ENCODE measurements around the gene CLDN11.

The CLDN11 gene

GRCh38 chr3:170441412-170441811 lies 22.7 kb downstream of the CLDN11 start:
- no peaks in the 10 kb centered on the region for H3K36me3 ChIP-seq (ENCODE audit: control insufficient read depth in 1 of 2, insufficient read depth in 2 of 2, low read length in 2 of 2)
- H3K9me3 ChIP-seq (ENCODE audit: control insufficient read depth in 1 of 2, low read length in 2 of 2) = no peaks in the 10 kb centered on the region
- no peaks in the 10 kb centered on the region for H3K27me3 ChIP-seq (ENCODE audit: control insufficient read depth in 1 of 2, insufficient read depth in 2 of 2, low read length in 2 of 2)
- no peak overlapping the region for H3K9ac ChIP-seq (ENCODE audit: low read depth in 1 of 2, low read length in 2 of 2)
- H3K4me3 ChIP-seq (ENCODE audit: low read depth in 1 of 2, low read length in 2 of 2) = no peak overlapping the region
- no peak overlapping the region for H3K27ac ChIP-seq (ENCODE audit: low read depth, low read length)
- peaks cover 0 to 4% of the 10 kb centered on the region in 2 donors for H3K4me1 ChIP-seq (ENCODE audit: control insufficient read depth in 1 of 2, insufficient read depth in 2 of 2, low read length in 2 of 2)

- Histone ChIP-seq H3K4me1 (ENCODE audit: control insufficient read depth in 1 of 2, insufficient read depth in 2 of 2, low read length in 2 of 2) (peaks cover 0 to 4% of the 10 kb centered on the region in 2 donors), H3K4me3 (ENCODE audit: low read depth in 1 of 2, low read length in 2 of 2) (no peak overlapping the region), H3K9me3 (ENCODE audit: control insufficient read depth in 1 of 2, low read length in 2 of 2) (no peaks in the 10 kb centered on the region), H3K36me3 (ENCODE audit: control insufficient read depth in 1 of 2, insufficient read depth in 2 of 2, low read length in 2 of 2) (no peaks in the 10 kb centered on the region), H3K27ac (ENCODE audit: low read depth, low read length) (no peak overlapping the region), H3K9ac (ENCODE audit: low read depth in 1 of 2, low read length in 2 of 2) (no peak overlapping the region), H3K27me3 (ENCODE audit: control insufficient read depth in 1 of 2, insufficient read depth in 2 of 2, low read length in 2 of 2) (no peaks in the 10 kb centered on the region)
Observed at GRCh38 chr3:170442947-170443346, 24.3 kb downstream of the CLDN11 start.

GRCh38 chr3:170443457-170443856 lies 24.8 kb downstream of the CLDN11 start:
- Histone ChIP-seq H3K4me1 (ENCODE audit: control insufficient read depth in 1 of 2, insufficient read depth in 2 of 2, low read length in 2 of 2) (peaks cover 0 to 4% of the 10 kb centered on the region in 2 donors), H3K9me3 (ENCODE audit: control insufficient read depth in 1 of 2, low read length in 2 of 2) (no peaks in the 10 kb centered on the region), H3K27me3 (ENCODE audit: control insufficient read depth in 1 of 2, insufficient read depth in 2 of 2, low read length in 2 of 2) (no peaks in the 10 kb centered on the region), H3K9ac (ENCODE audit: low read depth in 1 of 2, low read length in 2 of 2) (no peak overlapping the region), H3K4me3 (ENCODE audit: low read depth in 1 of 2, low read length in 2 of 2) (no peak overlapping the region), H3K27ac (ENCODE audit: low read depth, low read length) (no peak overlapping the region), H3K36me3 (ENCODE audit: control insufficient read depth in 1 of 2, insufficient read depth in 2 of 2, low read length in 2 of 2) (no peaks in the 10 kb centered on the region)

GRCh38 chr3:170448584-170448983 lies 29.9 kb downstream of the CLDN11 start:
- no peaks in the 10 kb centered on the region for H3K36me3 ChIP-seq (ENCODE audit: control insufficient read depth in 1 of 2, insufficient read depth in 2 of 2, low read length in 2 of 2)
- H3K4me3 ChIP-seq (ENCODE audit: low read depth in 1 of 2, low read length in 2 of 2) = no peak overlapping the region
- H3K4me1 ChIP-seq (ENCODE audit: control insufficient read depth in 1 of 2, insufficient read depth in 2 of 2, low read length in 2 of 2) = no peaks in the 10 kb centered on the region
- no peaks in the 10 kb centered on the region for H3K9me3 ChIP-seq (ENCODE audit: control insufficient read depth in 1 of 2, low read length in 2 of 2)
- no peak overlapping the region for H3K9ac ChIP-seq (ENCODE audit: low read depth in 1 of 2, low read length in 2 of 2)
- no peaks in the 10 kb centered on the region for H3K27me3 ChIP-seq (ENCODE audit: control insufficient read depth in 1 of 2, insufficient read depth in 2 of 2, low read length in 2 of 2)
- no peak overlapping the region for H3K27ac ChIP-seq (ENCODE audit: low read depth, low read length)

GRCh38 chr3:170450039-170450438 lies 31.4 kb downstream of the CLDN11 start:
- H3K4me3 ChIP-seq (ENCODE audit: low read depth in 1 of 2, low read length in 2 of 2) = no peak overlapping the region
- H3K27me3 ChIP-seq (ENCODE audit: control insufficient read depth in 1 of 2, insufficient read depth in 2 of 2, low read length in 2 of 2) = no peaks in the 10 kb centered on the region
- H3K27ac ChIP-seq (ENCODE audit: low read depth, low read length) = no peak overlapping the region
- H3K9ac ChIP-seq (ENCODE audit: low read depth in 1 of 2, low read length in 2 of 2) = no peak overlapping the region
- no peaks in the 10 kb centered on the region for H3K36me3 ChIP-seq (ENCODE audit: control insufficient read depth in 1 of 2, insufficient read depth in 2 of 2, low read length in 2 of 2)
- no peaks in the 10 kb centered on the region for H3K9me3 ChIP-seq (ENCODE audit: control insufficient read depth in 1 of 2, low read length in 2 of 2)
- no peaks in the 10 kb centered on the region for H3K4me1 ChIP-seq (ENCODE audit: control insufficient read depth in 1 of 2, insufficient read depth in 2 of 2, low read length in 2 of 2)

- H3K9ac ChIP-seq (ENCODE audit: low read depth in 1 of 2, low read length in 2 of 2) = no peak overlapping the region
- H3K27me3 ChIP-seq (ENCODE audit: control insufficient read depth in 1 of 2, insufficient read depth in 2 of 2, low read length in 2 of 2) = peaks cover 0 to 5% of the 10 kb centered on the region in 2 donors
- H3K4me1 ChIP-seq (ENCODE audit: control insufficient read depth in 1 of 2, insufficient read depth in 2 of 2, low read length in 2 of 2) = no peaks in the 10 kb centered on the region
- no peaks in the 10 kb centered on the region for H3K36me3 ChIP-seq (ENCODE audit: control insufficient read depth in 1 of 2, insufficient read depth in 2 of 2, low read length in 2 of 2)
- H3K4me3 ChIP-seq (ENCODE audit: low read depth in 1 of 2, low read length in 2 of 2) = no peak overlapping the region
- H3K9me3 ChIP-seq (ENCODE audit: control insufficient read depth in 1 of 2, low read length in 2 of 2) = no peaks in the 10 kb centered on the region
- H3K27ac ChIP-seq (ENCODE audit: low read depth, low read length) = no peak overlapping the region
Observed at GRCh38 chr3:170454509-170454908, 35.8 kb downstream of the CLDN11 start.

- H3K9me3 ChIP-seq (ENCODE audit: control insufficient read depth in 1 of 2, low read length in 2 of 2) = no peaks in the 10 kb centered on the region
- H3K27me3 ChIP-seq (ENCODE audit: control insufficient read depth in 1 of 2, insufficient read depth in 2 of 2, low read length in 2 of 2) = peaks cover 0 to 5% of the 10 kb centered on the region in 2 donors
- H3K27ac ChIP-seq (ENCODE audit: low read depth, low read length) = no peak overlapping the region
- no peaks in the 10 kb centered on the region for H3K4me1 ChIP-seq (ENCODE audit: control insufficient read depth in 1 of 2, insufficient read depth in 2 of 2, low read length in 2 of 2)
- no peak overlapping the region for H3K4me3 ChIP-seq (ENCODE audit: low read depth in 1 of 2, low read length in 2 of 2)
- no peaks in the 10 kb centered on the region for H3K36me3 ChIP-seq (ENCODE audit: control insufficient read depth in 1 of 2, insufficient read depth in 2 of 2, low read length in 2 of 2)
- H3K9ac ChIP-seq (ENCODE audit: low read depth in 1 of 2, low read length in 2 of 2) = no peak overlapping the region
Observed at GRCh38 chr3:170458285-170458684, 39.6 kb downstream of the CLDN11 start.

- Histone ChIP-seq H3K4me1 (ENCODE audit: control insufficient read depth in 1 of 2, insufficient read depth in 2 of 2, low read length in 2 of 2) (peaks cover 8 to 15% of the 10 kb centered on the region in 2 donors), H3K9me3 (ENCODE audit: control insufficient read depth in 1 of 2, low read length in 2 of 2) (no peaks in the 10 kb centered on the region), H3K4me3 (ENCODE audit: low read depth in 1 of 2, low read length in 2 of 2) (no peak overlapping the region), H3K36me3 (ENCODE audit: control insufficient read depth in 1 of 2, insufficient read depth in 2 of 2, low read length in 2 of 2) (no peaks in the 10 kb centered on the region), H3K9ac (ENCODE audit: low read depth in 1 of 2, low read length in 2 of 2) (no peak overlapping the region), H3K27me3 (ENCODE audit: control insufficient read depth in 1 of 2, insufficient read depth in 2 of 2, low read length in 2 of 2) (peaks cover 0 to 5% of the 10 kb centered on the region in 2 donors), H3K27ac (ENCODE audit: low read depth, low read length) (no peak overlapping the region)
Observed at GRCh38 chr3:170463011-170463410, 44.3 kb downstream of the CLDN11 start.

- H3K4me3 ChIP-seq (ENCODE audit: low read depth in 1 of 2, low read length in 2 of 2) = no peak overlapping the region
Observed at GRCh38 chr3:170465955-170466354, 47.3 kb downstream of the CLDN11 start.

GRCh38 chr3:170467007-170467406 lies 48.3 kb downstream of the CLDN11 start:
- H3K36me3 ChIP-seq (ENCODE audit: control insufficient read depth in 1 of 2, insufficient read depth in 2 of 2, low read length in 2 of 2) = no peaks in the 10 kb centered on the region
- peaks cover 37 to 41% of the 10 kb centered on the region in 2 donors for H3K4me1 ChIP-seq (ENCODE audit: control insufficient read depth in 1 of 2, insufficient read depth in 2 of 2, low read length in 2 of 2)
- H3K27me3 ChIP-seq (ENCODE audit: control insufficient read depth in 1 of 2, insufficient read depth in 2 of 2, low read length in 2 of 2) = no peaks in the 10 kb centered on the region
- no peaks in the 10 kb centered on the region for H3K9me3 ChIP-seq (ENCODE audit: control insufficient read depth in 1 of 2, low read length in 2 of 2)
- no peak overlapping the region for H3K27ac ChIP-seq (ENCODE audit: low read depth, low read length)
- no peak overlapping the region for H3K4me3 ChIP-seq (ENCODE audit: low read depth in 1 of 2, low read length in 2 of 2)
- no peak overlapping the region for H3K9ac ChIP-seq (ENCODE audit: low read depth in 1 of 2, low read length in 2 of 2)

More at GRCh38 chr3:170465955-170466354, 47.3 kb downstream of the CLDN11 start:
- Histone ChIP-seq H3K36me3 (ENCODE audit: control insufficient read depth in 1 of 2, insufficient read depth in 2 of 2, low read length in 2 of 2) (no peaks in the 10 kb centered on the region), H3K9ac (ENCODE audit: low read depth in 1 of 2, low read length in 2 of 2) (no peak overlapping the region), H3K27me3 (ENCODE audit: control insufficient read depth in 1 of 2, insufficient read depth in 2 of 2, low read length in 2 of 2) (no peaks in the 10 kb centered on the region), H3K9me3 (ENCODE audit: control insufficient read depth in 1 of 2, low read length in 2 of 2) (no peaks in the 10 kb centered on the region), H3K4me1 (ENCODE audit: control insufficient read depth in 1 of 2, insufficient read depth in 2 of 2, low read length in 2 of 2) (peaks cover 35 to 39% of the 10 kb centered on the region in 2 donors), H3K27ac (ENCODE audit: low read depth, low read length) (no peak overlapping the region)
